HFF-Myc (cell line): Measurements from ENCODE around the gene CRYGD.
"Not testable (repeated sequence)": the region's sequence is repeated elsewhere in the genome, so short reads cannot be mapped to it uniquely, and the experiment has no call there.

Source experiments
- DNase-seq: peaks from one replicate; pipeline ENCODE4 v3.0.0-alpha.2; 2011; ENCODE audit warnings: low read depth; ENCODE audit errors: extremely low read depth
- H3K4me3 ChIP-seq: replicated peaks from 2 replicates; pipeline ENCODE4 v1.5.1; 2011; ENCODE audit warnings: low read depth, mild to moderate bottlenecking, control low read depth, low read length
- CTCF ChIP-seq: IDR thresholded peaks from 2 replicates; pipeline ENCODE4 v1.5.1; 2012; ENCODE audit warnings: mild to moderate bottlenecking, low read depth, low read length, control low read depth; ENCODE audit errors: missing control alignments

Gene CRYGD

GRCh38 chr2:208124013-208124715, at the start of gene CRYGD:
Gene CRYGD (minus strand): TSS chr2:208124524. CDS start chr2:208124473, 51 bp downstream.
- not testable (repeated sequence) for DNase-seq

GRCh38 chr2:208172125-208172524, 47.8 kb upstream of the CRYGD start:
- no peak for TF ChIP-seq CTCF
- no peak for DNase-seq
- H3K4me3 ChIP-seq: no peak overlapping the region

More at GRCh38 chr2:208124013-208124715, at the start of gene CRYGD:
- H3K4me3 ChIP-seq: not testable (repeated sequence)

GRCh38 chr2:208164951-208165755, 40.8 kb upstream of the CRYGD start:
- no peak for DNase-seq
- H3K4me3 ChIP-seq: no peak overlapping the region
- no peak for TF ChIP-seq CTCF

GRCh38 chr2:208163489-208163888, 39.2 kb upstream of the CRYGD start, which contains the start of gene CRYGA:
Gene CRYGA (minus strand): TSS chr2:208163589. CDS start chr2:208163556, 33 bp downstream.
- TF ChIP-seq CTCF: no peak
- no peak within 1 kb of the TSS for H3K4me3 ChIP-seq
- no peak for DNase-seq

- H3K4me3 ChIP-seq: no peak overlapping the region
- no peak for DNase-seq
- no peak for TF ChIP-seq CTCF
Observed at GRCh38 chr2:208156439-208156838, 32.1 kb upstream of the CRYGD start.

GRCh38 chr2:208153156-208153555, 28.8 kb upstream of the CRYGD start:
- DNase-seq: no peak
- TF ChIP-seq CTCF: no peak
- H3K4me3 ChIP-seq: no peak overlapping the region

- DNase-seq: no peak
- no peak for TF ChIP-seq CTCF
- H3K4me3 ChIP-seq: no peak overlapping the region
Observed at GRCh38 chr2:208150956-208151355, 26.6 kb upstream of the CRYGD start.
